GM12864 (cell line): Measurements from ENCODE around the gene MTO1.

Experiments used
- DNase-seq: peaks from one replicate; pipeline ENCODE4 v3.0.0-alpha.2; 2011; ENCODE audit warnings: low read depth
- H3K4me3 ChIP-seq: 2 replicates; pipeline ENCODE4 v1.5.1; 2011; ENCODE audit warnings: mild to moderate bottlenecking, low read depth, low read length, control low read depth
- CTCF ChIP-seq: IDR thresholded peaks from 2 replicates; pipeline ENCODE4 v1.5.1; 2011; ENCODE audit warnings: low read depth, mild to moderate bottlenecking, moderate library complexity, low read length, control low read depth, inconsistent platforms; ENCODE audit errors: missing control alignments

MTO1 gene

GRCh38 chr6:73520688-73521350, 59.3 kb downstream of the MTO1 start, which contains the start of gene EEF1A1:
Gene EEF1A1 (minus strand): TSS chr6:73521032. CDS start chr6:73520026, 1,006 bp downstream.
- no peak for TF ChIP-seq CTCF
- H3K4me3 ChIP-seq, result peak within 1 kb of the TSS; percentile 84
- peak; percentile 98 for DNase-seq

- peak overlapping the region; percentile 84 for H3K4me3 ChIP-seq
- DNase-seq, result no peak
- TF ChIP-seq CTCF, result no peak
Measured at GRCh38 chr6:73521351-73521985, 59.9 kb downstream of the MTO1 start.

GRCh38 chr6:73523434-73524123, 62.0 kb downstream of the MTO1 start:
- peak overlapping the region; percentile 84 for H3K4me3 ChIP-seq
- DNase-seq, result peak; percentile 70
- TF ChIP-seq CTCF, result no peak

- H3K4me3 ChIP-seq, result no peak overlapping the region
- TF ChIP-seq CTCF, result no peak
- DNase-seq, result no peak
Measured at GRCh38 chr6:73525546-73526330, 64.2 kb downstream of the MTO1 start.

- no peak for TF ChIP-seq CTCF
- no peak overlapping the region for H3K4me3 ChIP-seq
- no peak for DNase-seq
Measured at GRCh38 chr6:73528897-73529296, 67.4 kb downstream of the MTO1 start.

- no peak for DNase-seq
- no peak for TF ChIP-seq CTCF
- H3K4me3 ChIP-seq, result no peak overlapping the region
Measured at GRCh38 chr6:73532293-73532692, 70.8 kb downstream of the MTO1 start.
